K562 (cell line): Measurements from ENCODE around the gene RTBDN. TPM values are rescaled to one million over a fixed set of nuclear protein-coding genes. Genes with fewer than 3 reads are reported as not detected.

Experiments
- BCOR ChIP-seq: fragments of 450-650 bp; IDR thresholded peaks from 2 replicates; pipeline ENCODE4 v1.6.1; 2016
- DACH1 ChIP-seq: fragments of 450-650 bp; IDR thresholded peaks from 2 replicates; pipeline ENCODE4 v1.6.1; 2018; ENCODE audit not compliant: partially characterized antibody
- HCFC1 ChIP-seq: IDR thresholded peaks from 2 replicates; pipeline ENCODE4 v1.6.1; 2012; ENCODE audit warnings: low read depth, low read length, improper control_type of control experiment
- ILF3 ChIP-seq: fragments of 450-650 bp; IDR thresholded peaks from 2 replicates; pipeline ENCODE4 v1.6.1; 2018; ENCODE audit warnings: antibody characterized with exemption, mild to moderate bottlenecking, moderate library complexity, borderline replicate concordance
- NFIC ChIP-seq: fragments of 450-650 bp; IDR thresholded peaks from 2 replicates; pipeline ENCODE4 v1.6.1; 2017; ENCODE audit warnings: mild to moderate bottlenecking, inconsistent platforms
- TCF7L2 ChIP-seq: fragments of 150-350 bp; IDR thresholded peaks from 2 replicates; pipeline ENCODE4 v1.6.1; 2016; ENCODE audit warnings: low read depth, mild to moderate bottlenecking, low read length, moderate library complexity
- polyA plus RNA-seq, 8 experiments: library from polyadenylated mRNA; depleted of rRNA in 4 of 8; stranded (reverse) in 5 of 8; unstranded in 3 of 8; fragments of >200 nt; fragmentation: Nextera tagmentation in 2 of 8; fragmentation: Illumina TruSeq in 1 of 8; extraction: Ambion mirVana in 2 of 8; extraction: Trizol in 1 of 8; gene quantifications; 2 replicates each; pipeline versions ENCODE4 v1.2.1 to v1.2.3, GENCODE V29; 2011 to 2014; ENCODE audit warnings: inconsistent platforms in 1 of 8, missing spikeins in 1 of 8
- total RNA-seq, 7 experiments: library from RNA; depleted of rRNA in 6 of 7; stranded (reverse); fragments of >200 nt in 6 of 7; fragmentation: Illumina TruSeq in 2 of 7; extraction: Trizol in 2 of 7; gene quantifications; 2 replicates each; pipeline versions ENCODE4 v1.2.1 to v1.2.3, GENCODE V29; 2011 to 2021; ENCODE audit warnings: low replicate concordance in 1 of 7
- TF ChIP-seq, protein P1 (sequence below): fragments of 450-650 bp; IDR thresholded peaks from 2 replicates; pipeline ENCODE4 v1.6.1; 2016; ENCODE audit warnings: mild to moderate bottlenecking, moderate library complexity
- TF ChIP-seq, protein P2 (sequence below): sonication (generic); formaldehyde crosslinking; IDR thresholded peaks from 2 replicates; pipeline ENCODE4 v1.9.0; 2022; ENCODE audit warnings: mild to moderate bottlenecking, missing genetic modification reagents
- TF ChIP-seq, protein P3 (sequence below): fragments of 450-650 bp; IDR thresholded peaks from 2 replicates; pipeline ENCODE4 v1.7.1; 2018; ENCODE audit warnings: mild to moderate bottlenecking, low read depth; ENCODE audit not compliant: partially characterized antibody
- TF ChIP-seq, protein P4 (sequence below), 2 experiments: fragments of 450-650 bp; IDR thresholded peaks; 2 replicates each; pipeline ENCODE4 v1.6.1; 2016

Gene RTBDN
- total and polyA plus RNA-seq, 9 of the 15 experiments (the other 6 are each of a cell fraction or from before 2014, with no cell fraction given): 0.20 to 2.3 (median 0.72) TPM; not detected in 1

DNA sequence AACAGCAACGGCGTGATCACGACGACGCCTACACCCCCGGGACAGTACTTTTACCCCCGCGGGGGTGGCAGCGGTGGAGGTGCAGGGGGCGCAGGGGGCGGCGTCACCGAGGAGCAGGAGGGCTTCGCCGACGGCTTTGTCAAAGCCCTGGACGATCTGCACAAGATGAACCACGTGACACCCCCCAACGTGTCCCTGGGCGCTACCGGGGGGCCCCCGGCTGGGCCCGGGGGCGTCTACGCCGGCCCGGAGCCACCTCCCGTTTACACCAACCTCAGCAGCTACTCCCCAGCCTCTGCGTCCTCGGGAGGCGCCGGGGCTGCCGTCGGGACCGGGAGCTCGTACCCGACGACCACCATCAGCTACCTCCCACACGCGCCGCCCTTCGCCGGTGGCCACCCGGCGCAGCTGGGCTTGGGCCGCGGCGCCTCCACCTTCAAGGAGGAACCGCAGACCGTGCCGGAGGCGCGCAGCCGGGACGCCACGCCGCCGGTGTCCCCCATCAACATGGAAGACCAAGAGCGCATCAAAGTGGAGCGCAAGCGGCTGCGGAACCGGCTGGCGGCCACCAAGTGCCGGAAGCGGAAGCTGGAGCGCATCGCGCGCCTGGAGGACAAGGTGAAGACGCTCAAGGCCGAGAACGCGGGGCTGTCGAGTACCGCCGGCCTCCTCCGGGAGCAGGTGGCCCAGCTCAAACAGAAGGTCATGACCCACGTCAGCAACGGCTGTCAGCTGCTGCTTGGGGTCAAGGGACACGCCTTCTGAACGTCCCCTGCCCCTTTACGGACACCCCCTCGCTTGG lies 42.1 kb downstream of the RTBDN start (continued):
- TF ChIP-seq, protein P1, sequence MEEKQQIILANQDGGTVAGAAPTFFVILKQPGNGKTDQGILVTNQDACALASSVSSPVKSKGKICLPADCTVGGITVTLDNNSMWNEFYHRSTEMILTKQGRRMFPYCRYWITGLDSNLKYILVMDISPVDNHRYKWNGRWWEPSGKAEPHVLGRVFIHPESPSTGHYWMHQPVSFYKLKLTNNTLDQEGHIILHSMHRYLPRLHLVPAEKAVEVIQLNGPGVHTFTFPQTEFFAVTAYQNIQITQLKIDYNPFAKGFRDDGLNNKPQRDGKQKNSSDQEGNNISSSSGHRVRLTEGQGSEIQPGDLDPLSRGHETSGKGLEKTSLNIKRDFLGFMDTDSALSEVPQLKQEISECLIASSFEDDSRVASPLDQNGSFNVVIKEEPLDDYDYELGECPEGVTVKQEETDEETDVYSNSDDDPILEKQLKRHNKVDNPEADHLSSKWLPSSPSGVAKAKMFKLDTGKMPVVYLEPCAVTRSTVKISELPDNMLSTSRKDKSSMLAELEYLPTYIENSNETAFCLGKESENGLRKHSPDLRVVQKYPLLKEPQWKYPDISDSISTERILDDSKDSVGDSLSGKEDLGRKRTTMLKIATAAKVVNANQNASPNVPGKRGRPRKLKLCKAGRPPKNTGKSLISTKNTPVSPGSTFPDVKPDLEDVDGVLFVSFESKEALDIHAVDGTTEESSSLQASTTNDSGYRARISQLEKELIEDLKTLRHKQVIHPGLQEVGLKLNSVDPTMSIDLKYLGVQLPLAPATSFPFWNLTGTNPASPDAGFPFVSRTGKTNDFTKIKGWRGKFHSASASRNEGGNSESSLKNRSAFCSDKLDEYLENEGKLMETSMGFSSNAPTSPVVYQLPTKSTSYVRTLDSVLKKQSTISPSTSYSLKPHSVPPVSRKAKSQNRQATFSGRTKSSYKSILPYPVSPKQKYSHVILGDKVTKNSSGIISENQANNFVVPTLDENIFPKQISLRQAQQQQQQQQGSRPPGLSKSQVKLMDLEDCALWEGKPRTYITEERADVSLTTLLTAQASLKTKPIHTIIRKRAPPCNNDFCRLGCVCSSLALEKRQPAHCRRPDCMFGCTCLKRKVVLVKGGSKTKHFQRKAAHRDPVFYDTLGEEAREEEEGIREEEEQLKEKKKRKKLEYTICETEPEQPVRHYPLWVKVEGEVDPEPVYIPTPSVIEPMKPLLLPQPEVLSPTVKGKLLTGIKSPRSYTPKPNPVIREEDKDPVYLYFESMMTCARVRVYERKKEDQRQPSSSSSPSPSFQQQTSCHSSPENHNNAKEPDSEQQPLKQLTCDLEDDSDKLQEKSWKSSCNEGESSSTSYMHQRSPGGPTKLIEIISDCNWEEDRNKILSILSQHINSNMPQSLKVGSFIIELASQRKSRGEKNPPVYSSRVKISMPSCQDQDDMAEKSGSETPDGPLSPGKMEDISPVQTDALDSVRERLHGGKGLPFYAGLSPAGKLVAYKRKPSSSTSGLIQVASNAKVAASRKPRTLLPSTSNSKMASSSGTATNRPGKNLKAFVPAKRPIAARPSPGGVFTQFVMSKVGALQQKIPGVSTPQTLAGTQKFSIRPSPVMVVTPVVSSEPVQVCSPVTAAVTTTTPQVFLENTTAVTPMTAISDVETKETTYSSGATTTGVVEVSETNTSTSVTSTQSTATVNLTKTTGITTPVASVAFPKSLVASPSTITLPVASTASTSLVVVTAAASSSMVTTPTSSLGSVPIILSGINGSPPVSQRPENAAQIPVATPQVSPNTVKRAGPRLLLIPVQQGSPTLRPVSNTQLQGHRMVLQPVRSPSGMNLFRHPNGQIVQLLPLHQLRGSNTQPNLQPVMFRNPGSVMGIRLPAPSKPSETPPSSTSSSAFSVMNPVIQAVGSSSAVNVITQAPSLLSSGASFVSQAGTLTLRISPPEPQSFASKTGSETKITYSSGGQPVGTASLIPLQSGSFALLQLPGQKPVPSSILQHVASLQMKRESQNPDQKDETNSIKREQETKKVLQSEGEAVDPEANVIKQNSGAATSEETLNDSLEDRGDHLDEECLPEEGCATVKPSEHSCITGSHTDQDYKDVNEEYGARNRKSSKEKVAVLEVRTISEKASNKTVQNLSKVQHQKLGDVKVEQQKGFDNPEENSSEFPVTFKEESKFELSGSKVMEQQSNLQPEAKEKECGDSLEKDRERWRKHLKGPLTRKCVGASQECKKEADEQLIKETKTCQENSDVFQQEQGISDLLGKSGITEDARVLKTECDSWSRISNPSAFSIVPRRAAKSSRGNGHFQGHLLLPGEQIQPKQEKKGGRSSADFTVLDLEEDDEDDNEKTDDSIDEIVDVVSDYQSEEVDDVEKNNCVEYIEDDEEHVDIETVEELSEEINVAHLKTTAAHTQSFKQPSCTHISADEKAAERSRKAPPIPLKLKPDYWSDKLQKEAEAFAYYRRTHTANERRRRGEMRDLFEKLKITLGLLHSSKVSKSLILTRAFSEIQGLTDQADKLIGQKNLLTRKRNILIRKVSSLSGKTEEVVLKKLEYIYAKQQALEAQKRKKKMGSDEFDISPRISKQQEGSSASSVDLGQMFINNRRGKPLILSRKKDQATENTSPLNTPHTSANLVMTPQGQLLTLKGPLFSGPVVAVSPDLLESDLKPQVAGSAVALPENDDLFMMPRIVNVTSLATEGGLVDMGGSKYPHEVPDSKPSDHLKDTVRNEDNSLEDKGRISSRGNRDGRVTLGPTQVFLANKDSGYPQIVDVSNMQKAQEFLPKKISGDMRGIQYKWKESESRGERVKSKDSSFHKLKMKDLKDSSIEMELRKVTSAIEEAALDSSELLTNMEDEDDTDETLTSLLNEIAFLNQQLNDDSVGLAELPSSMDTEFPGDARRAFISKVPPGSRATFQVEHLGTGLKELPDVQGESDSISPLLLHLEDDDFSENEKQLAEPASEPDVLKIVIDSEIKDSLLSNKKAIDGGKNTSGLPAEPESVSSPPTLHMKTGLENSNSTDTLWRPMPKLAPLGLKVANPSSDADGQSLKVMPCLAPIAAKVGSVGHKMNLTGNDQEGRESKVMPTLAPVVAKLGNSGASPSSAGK: peak; percentile 82
- TF ChIP-seq, protein P2, sequence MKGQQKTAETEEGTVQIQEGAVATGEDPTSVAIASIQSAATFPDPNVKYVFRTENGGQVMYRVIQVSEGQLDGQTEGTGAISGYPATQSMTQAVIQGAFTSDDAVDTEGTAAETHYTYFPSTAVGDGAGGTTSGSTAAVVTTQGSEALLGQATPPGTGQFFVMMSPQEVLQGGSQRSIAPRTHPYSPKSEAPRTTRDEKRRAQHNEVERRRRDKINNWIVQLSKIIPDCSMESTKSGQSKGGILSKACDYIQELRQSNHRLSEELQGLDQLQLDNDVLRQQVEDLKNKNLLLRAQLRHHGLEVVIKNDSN (CRISPR knock-in tag): peak; percentile 42; the same call in 1 of the 2 replicates
- TF ChIP-seq, protein P3, sequence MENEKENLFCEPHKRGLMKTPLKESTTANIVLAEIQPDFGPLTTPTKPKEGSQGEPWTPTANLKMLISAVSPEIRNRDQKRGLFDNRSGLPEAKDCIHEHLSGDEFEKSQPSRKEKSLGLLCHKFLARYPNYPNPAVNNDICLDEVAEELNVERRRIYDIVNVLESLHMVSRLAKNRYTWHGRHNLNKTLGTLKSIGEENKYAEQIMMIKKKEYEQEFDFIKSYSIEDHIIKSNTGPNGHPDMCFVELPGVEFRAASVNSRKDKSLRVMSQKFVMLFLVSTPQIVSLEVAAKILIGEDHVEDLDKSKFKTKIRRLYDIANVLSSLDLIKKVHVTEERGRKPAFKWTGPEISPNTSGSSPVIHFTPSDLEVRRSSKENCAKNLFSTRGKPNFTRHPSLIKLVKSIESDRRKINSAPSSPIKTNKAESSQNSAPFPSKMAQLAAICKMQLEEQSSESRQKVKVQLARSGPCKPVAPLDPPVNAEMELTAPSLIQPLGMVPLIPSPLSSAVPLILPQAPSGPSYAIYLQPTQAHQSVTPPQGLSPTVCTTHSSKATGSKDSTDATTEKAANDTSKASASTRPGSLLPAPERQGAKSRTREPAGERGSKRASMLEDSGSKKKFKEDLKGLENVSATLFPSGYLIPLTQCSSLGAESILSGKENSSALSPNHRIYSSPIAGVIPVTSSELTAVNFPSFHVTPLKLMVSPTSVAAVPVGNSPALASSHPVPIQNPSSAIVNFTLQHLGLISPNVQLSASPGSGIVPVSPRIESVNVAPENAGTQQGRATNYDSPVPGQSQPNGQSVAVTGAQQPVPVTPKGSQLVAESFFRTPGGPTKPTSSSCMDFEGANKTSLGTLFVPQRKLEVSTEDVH: no peak
- TF ChIP-seq NFIC: 0 out of 2 replicates have a peak, but pooled peaks have one; percentile 20
- no peak for TF ChIP-seq TCF7L2
- TF ChIP-seq HCFC1: no peak; the same call in 1 of the 2 replicates
- TF ChIP-seq, protein P4, sequence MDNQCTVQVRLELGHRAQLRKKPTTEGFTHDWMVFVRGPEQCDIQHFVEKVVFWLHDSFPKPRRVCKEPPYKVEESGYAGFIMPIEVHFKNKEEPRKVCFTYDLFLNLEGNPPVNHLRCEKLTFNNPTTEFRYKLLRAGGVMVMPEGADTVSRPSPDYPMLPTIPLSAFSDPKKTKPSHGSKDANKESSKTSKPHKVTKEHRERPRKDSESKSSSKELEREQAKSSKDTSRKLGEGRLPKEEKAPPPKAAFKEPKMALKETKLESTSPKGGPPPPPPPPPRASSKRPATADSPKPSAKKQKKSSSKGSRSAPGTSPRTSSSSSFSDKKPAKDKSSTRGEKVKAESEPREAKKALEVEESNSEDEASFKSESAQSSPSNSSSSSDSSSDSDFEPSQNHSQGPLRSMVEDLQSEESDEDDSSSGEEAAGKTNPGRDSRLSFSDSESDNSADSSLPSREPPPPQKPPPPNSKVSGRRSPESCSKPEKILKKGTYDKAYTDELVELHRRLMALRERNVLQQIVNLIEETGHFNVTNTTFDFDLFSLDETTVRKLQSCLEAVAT (IDR thresholded peaks at IDR 0.05): 0 out of 4 replicates have a peak, but pooled peaks of 1 of the 2 experiments have one; percentile 58
- TF ChIP-seq ILF3: no peak
- TF ChIP-seq DACH1: peak; percentile 65
- TF ChIP-seq BCOR: 0 out of 2 replicates have a peak, but pooled peaks have one; percentile 39
